ENCODE data around the gene SORCS2. TPM values are rescaled to one million over a fixed set of nuclear protein-coding genes. Genes with fewer than 3 reads are reported as not detected.
"Not testable (repeated sequence)": the region's sequence is repeated elsewhere in the genome, so short reads cannot be mapped to it uniquely, and the experiment has no call there.

Gene SORCS2
- total RNA-seq, 1 donor = 0.27 TPM

DNA sequence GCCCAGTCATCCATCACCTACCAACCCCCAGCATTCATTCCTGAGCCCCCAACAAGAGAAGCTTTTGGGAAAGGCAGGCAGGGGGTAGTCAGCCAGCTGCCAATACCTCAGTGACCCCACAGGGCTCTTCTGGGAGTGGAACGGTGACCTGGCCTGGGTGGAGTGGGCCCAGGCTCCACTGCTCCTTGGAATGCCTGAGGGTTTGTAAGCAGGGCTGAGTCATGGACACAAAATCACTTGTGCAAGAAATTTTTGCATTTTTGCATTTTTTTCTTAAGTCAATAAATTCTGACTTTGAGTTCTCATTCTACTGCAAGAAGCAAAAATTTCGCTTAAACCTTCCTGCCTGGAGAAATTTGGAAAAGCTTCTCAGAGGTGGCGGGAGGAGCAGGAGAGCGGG is 18.5 kb downstream of the SORCS2 start:
- no peak overlapping the region for H3K4me3 ChIP-seq (ENCODE audit: low read depth, low read length)
- TF ChIP-seq, protein P1, sequence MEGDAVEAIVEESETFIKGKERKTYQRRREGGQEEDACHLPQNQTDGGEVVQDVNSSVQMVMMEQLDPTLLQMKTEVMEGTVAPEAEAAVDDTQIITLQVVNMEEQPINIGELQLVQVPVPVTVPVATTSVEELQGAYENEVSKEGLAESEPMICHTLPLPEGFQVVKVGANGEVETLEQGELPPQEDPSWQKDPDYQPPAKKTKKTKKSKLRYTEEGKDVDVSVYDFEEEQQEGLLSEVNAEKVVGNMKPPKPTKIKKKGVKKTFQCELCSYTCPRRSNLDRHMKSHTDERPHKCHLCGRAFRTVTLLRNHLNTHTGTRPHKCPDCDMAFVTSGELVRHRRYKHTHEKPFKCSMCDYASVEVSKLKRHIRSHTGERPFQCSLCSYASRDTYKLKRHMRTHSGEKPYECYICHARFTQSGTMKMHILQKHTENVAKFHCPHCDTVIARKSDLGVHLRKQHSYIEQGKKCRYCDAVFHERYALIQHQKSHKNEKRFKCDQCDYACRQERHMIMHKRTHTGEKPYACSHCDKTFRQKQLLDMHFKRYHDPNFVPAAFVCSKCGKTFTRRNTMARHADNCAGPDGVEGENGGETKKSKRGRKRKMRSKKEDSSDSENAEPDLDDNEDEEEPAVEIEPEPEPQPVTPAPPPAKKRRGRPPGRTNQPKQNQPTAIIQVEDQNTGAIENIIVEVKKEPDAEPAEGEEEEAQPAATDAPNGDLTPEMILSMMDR (IDR thresholded peaks at IDR 0.05; ENCODE audit: insufficient read depth, low read length) = no peak
- peak; percentile 81 for DNase-seq (ENCODE audit: low read depth)

DNA sequence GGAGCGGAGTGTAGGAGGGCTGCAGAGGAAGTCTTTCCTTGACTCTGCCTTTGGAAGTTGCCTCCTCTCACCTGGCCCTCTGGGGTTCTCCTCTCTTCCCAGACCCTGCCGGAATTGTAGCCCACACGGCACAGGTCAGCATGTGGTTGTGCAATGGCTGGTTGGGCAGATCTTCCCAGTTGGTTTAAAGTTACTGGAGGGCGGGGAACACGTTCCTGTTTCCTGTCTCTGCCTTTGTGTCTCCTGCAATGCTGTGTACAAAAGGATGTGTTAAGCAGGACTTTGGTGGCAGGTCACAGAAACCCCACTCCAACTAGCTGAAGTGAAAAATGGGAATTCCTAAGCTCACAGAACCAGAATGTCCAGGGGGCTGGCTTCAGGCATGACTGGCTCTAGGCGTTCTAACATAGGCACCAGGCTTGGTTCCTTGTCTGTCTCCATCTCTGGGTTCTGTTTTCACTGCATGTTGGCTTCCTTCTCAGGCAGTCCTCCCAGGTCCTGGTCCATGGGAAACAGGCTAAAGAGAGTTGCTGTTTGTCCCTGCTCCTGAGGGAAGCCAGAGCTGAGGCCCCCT is 19.9 kb downstream of the SORCS2 start:
- TF ChIP-seq, protein P1 (IDR thresholded peaks at IDR 0.05; ENCODE audit: insufficient read depth, low read length) = no peak
- no peak overlapping the region for H3K4me3 ChIP-seq (ENCODE audit: low read depth, low read length)
- no peak for DNase-seq (ENCODE audit: low read depth)

DNA sequence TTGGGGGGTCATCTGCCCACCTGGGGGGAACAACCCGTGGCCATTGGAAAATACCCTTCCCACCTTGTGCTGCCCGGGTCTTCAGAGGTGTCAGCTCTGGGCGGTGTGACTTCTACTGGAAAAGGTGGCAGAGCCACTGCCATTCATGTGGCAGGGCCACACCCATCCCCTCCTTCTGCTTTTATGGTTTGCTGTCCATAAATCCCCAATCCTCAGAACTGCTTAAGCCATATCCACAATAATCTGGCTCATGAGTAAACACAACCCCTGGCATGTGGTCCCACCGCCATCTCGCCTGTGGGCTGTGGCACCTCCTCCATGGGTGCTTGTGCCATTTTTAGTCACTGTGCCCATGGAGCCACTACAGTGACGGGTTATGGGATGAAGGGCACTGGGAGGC is 20.6 kb downstream of the SORCS2 start:
- no peak overlapping the region for H3K4me3 ChIP-seq (ENCODE audit: low read depth, low read length)
- TF ChIP-seq, protein P1 (IDR thresholded peaks at IDR 0.05; ENCODE audit: insufficient read depth, low read length) = no peak
- DNase-seq (ENCODE audit: low read depth) = no peak

DNA sequence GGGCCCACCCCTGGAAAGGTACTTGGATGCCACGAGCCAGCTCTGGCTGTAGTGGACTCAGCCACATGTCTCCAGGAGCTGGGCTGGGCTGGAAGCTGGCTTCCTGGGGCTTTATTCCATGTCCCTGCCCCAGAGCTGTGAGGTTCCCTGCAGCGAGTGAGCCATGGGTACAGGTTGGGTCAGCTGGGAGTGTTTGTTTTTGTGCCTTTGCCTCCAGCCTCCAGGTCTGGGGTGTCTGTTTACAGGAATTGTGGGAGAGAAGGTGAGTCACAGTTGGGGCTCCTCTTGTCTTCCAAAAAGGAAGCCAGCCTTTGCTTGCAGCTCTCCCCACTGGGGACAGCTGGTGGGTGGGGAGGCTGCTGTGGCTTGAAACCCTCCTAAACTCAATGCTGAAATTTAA is 21.5 kb downstream of the SORCS2 start:
- H3K4me3 ChIP-seq (ENCODE audit: low read depth, low read length) = no peak overlapping the region
- DNase-seq (ENCODE audit: low read depth) = no peak
- TF ChIP-seq, protein P1 (IDR thresholded peaks at IDR 0.05; ENCODE audit: insufficient read depth, low read length) = no peak

DNA sequence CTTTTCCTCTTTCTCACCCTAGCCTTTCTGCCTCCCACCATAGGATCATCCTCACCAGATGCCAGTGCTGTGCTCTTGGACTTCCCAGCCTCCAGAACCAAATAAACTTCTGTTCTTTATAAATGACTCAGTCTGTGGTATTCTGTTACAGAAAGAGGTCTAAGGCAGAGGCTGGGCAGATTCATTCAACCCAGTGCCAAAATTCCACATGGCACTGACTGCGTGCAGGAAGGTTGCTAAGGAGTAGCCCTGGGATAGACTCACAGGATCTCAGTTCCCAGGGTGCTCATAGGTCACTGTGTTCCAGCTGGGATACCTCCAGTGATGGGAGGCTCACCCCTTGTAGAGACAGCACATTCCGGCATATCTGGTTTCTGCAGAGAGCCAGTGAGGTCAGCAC is 22.0 kb downstream of the SORCS2 start:
- TF ChIP-seq, protein P1 (IDR thresholded peaks at IDR 0.05; ENCODE audit: insufficient read depth, low read length) = no peak
- DNase-seq (ENCODE audit: low read depth) = no peak
- no peak overlapping the region for H3K4me3 ChIP-seq (ENCODE audit: low read depth, low read length)

DNA sequence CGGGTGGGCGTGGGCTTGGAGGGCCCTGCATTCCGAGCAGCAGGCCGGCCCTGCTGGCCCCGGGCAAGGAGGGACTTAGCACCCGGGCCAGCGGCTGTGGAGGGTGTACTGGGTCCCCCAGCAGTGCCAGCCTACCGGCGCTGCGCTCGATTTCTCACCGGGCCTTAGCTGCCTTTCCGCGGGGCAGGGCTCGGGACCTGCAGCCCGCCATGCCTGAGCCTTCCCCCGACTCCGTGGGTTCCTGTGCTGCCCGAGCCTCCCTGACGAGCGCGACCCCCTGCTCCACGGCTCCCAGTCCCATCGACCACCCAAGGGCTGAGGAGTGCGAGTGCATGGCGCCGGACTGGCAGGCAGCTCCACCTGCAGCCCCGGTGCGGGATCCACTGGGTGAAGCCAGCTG is 22.8 kb downstream of the SORCS2 start:
- not testable (repeated sequence) for DNase-seq (ENCODE audit: low read depth); H3K4me3 ChIP-seq (ENCODE audit: low read depth, low read length)

DNA sequence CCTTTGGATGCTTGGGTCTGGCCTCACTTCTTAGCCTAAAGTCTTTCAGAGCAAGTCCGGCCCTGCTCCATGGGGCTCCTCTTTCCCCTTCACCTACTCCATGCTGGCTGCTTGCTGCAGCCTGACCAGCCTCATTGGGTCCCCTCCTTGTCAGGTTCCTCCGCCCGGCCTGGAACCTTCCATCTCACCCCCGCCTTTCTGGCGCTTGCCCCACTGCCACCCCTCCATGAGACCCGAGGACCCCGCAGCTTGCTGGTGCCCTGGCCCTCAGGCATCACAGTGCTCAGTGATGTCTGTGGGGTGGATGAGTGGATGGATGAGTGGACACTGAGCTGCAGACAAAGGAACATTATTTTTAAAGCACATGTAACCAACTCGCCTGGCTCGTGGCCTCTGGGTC is 24.7 kb downstream of the SORCS2 start:
- TF ChIP-seq, protein P1 (IDR thresholded peaks at IDR 0.05; ENCODE audit: insufficient read depth, low read length) = no peak
- DNase-seq (ENCODE audit: low read depth) = no peak
- no peak overlapping the region for H3K4me3 ChIP-seq (ENCODE audit: low read depth, low read length)
